ENCODE measurements around the gene RNF43. TPM values are rescaled to one million over a fixed set of nuclear protein-coding genes. Genes with fewer than 3 reads are reported as not detected.

The RNF43 gene
- total and polyA plus RNA-seq, 2 of the 13 experiments (the other 11 are each of a cell fraction or from before 2014, with no cell fraction given): 31.0 to 53.4 TPM

DNA sequence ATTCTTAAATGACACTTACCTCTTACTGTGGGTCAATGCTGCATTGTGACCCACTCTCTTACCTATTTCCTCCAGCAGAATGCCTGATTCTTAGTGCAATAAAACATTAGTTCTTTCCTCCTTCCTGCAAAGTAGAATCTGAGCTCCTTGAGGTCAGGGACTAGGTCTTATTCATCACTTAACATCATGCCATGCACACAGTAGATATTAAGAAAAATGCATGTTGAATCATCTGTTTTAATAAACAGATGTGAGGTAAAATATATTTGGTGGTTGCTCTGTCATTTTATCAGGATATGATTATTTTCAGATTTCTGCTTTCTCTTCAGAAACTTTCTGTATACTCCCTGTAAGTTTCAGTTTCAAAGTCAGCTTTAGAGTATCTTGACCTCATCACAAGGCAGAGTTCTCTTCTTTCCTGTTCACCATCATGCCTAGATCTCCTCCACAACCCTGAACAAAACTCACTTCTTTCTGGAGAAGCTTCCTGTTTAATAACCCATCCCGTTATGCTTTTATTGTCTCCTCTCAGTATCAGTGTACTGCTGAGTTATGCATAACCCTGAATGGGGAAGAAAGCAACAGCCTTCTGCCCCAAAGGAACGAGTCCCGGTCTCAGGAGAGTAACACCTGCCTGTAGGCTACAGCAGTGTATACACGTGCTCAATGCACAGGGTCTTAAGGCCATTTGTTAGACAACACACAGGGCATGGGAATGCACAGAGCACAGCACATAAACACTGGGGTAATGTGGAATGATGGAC is 35.0 kb downstream of the RNF43 start (continued):
- TF ChIP-seq, protein P1, sequence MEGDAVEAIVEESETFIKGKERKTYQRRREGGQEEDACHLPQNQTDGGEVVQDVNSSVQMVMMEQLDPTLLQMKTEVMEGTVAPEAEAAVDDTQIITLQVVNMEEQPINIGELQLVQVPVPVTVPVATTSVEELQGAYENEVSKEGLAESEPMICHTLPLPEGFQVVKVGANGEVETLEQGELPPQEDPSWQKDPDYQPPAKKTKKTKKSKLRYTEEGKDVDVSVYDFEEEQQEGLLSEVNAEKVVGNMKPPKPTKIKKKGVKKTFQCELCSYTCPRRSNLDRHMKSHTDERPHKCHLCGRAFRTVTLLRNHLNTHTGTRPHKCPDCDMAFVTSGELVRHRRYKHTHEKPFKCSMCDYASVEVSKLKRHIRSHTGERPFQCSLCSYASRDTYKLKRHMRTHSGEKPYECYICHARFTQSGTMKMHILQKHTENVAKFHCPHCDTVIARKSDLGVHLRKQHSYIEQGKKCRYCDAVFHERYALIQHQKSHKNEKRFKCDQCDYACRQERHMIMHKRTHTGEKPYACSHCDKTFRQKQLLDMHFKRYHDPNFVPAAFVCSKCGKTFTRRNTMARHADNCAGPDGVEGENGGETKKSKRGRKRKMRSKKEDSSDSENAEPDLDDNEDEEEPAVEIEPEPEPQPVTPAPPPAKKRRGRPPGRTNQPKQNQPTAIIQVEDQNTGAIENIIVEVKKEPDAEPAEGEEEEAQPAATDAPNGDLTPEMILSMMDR (CRISPR knock-in tag; IDR thresholded peaks at IDR 0.05): 0 out of 2 replicates have a peak, but pooled peaks have one; percentile 9
- TF ChIP-seq, protein P2, sequence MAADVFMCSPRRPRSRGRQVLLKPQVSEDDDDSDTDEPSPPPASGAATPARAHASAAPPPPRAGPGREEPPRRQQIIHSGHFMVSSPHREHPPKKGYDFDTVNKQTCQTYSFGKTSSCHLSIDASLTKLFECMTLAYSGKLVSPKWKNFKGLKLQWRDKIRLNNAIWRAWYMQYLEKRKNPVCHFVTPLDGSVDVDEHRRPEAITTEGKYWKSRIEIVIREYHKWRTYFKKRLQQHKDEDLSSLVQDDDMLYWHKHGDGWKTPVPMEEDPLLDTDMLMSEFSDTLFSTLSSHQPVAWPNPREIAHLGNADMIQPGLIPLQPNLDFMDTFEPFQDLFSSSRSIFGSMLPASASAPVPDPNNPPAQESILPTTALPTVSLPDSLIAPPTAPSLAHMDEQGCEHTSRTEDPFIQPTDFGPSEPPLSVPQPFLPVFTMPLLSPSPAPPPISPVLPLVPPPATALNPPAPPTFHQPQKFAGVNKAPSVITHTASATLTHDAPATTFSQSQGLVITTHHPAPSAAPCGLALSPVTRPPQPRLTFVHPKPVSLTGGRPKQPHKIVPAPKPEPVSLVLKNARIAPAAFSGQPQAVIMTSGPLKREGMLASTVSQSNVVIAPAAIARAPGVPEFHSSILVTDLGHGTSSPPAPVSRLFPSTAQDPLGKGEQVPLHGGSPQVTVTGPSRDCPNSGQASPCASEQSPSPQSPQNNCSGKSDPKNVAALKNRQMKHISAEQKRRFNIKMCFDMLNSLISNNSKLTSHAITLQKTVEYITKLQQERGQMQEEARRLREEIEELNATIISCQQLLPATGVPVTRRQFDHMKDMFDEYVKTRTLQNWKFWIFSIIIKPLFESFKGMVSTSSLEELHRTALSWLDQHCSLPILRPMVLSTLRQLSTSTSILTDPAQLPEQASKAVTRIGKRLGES (CRISPR knock-in tag; IDR thresholded peaks at IDR 0.05; ENCODE audit: borderline replicate concordance): no peak
- TF ChIP-seq HNF4A (CRISPR knock-in tag; IDR thresholded peaks at IDR 0.05) (peak; percentile 40; the same call in 1 of the 2 replicates), TCF7 (IDR thresholded peaks at IDR 0.05; ENCODE audit: low read depth) (no peak), NR2F6 (IDR thresholded peaks at IDR 0.05) (no peak), NR2F6 (CRISPR knock-in tag; IDR thresholded peaks at IDR 0.05) (peak; percentile 40), EZH2 (conservative IDR thresholded peaks at IDR 0.05; ENCODE audit: low read depth, low read length) (no peak)
- TF ChIP-seq, protein P3, sequence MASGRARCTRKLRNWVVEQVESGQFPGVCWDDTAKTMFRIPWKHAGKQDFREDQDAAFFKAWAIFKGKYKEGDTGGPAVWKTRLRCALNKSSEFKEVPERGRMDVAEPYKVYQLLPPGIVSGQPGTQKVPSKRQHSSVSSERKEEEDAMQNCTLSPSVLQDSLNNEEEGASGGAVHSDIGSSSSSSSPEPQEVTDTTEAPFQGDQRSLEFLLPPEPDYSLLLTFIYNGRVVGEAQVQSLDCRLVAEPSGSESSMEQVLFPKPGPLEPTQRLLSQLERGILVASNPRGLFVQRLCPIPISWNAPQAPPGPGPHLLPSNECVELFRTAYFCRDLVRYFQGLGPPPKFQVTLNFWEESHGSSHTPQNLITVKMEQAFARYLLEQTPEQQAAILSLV (CRISPR knock-in tag; IDR thresholded peaks at IDR 0.05; ENCODE audit: borderline replicate concordance): no peak
